Measurements from ENCODE around the gene HAO1. TPM values are rescaled to one million over a fixed set of nuclear protein-coding genes. Genes with fewer than 3 reads are reported as not detected.

HAO1 gene
- total and polyA plus RNA-seq, 2 of the 13 experiments (the other 11 are each of a cell fraction or from before 2014, with no cell fraction given), result 0.03 TPM; not detected in 1

- FAIRE-seq (no peak), DNase-seq (ENCODE audit: low spot score) (peak; percentile 31), ATAC-seq (peak; percentile 91)
- no peaks in the 10 kb centered on the region for H3K27me3 ChIP-seq (ENCODE audit: control insufficient read depth in 1 of 2, insufficient read depth in 2 of 2, low read length in 2 of 2)
- no peak overlapping the region for H3K27ac ChIP-seq (ENCODE audit: extremely low read length, insufficient read depth, low read length)
- H4K20me1 ChIP-seq (ENCODE audit: insufficient read depth, low read length), result no peaks in the 10 kb centered on the region
- no peak overlapping the region for H3K4me2 ChIP-seq (ENCODE audit: low read depth, low read length)
- H3K4me1 ChIP-seq (ENCODE audit: insufficient read depth, low read length), result peaks cover 20% of the 10 kb centered on the region
- H3K36me3 ChIP-seq (replicated peaks in 1 of 2; ENCODE audit: control insufficient read depth in 1 of 2, insufficient read depth in 2 of 2, low read length in 2 of 2), result no peaks in the 10 kb centered on the region
- H3K79me2 ChIP-seq (ENCODE audit: insufficient read depth, low read length), result no peaks in the 10 kb centered on the region
- intact Hi-C loops (cut with micrococcal nuclease; ENCODE audit: unreplicated experiment), result no loop called here
- no peak overlapping the region for H3K4me3 ChIP-seq (replicated peaks in 1 of 3; ENCODE audit: insufficient read depth in 1 of 3, low read depth in 2 of 3, low read length in 3 of 3)
- no TSS peak for BruUV-seq (replicated peaks)
- no peak overlapping the region for H2AFZ ChIP-seq (ENCODE audit: low read length)
- ChIA-PET POLR2A (no interaction called here), CTCF (ENCODE audit: low intra/inter-chr PET ratio, low total read pairs) (no interaction called here)
- no peak overlapping the region for H3K9ac ChIP-seq (ENCODE audit: insufficient read depth, low read depth, low read length)
- in situ Hi-C loops (cut with HindIII; ENCODE audit: extremely low pct_ligation_motif_present, low pct_unique_long_range_greater_than_20kb), result no loop called here
- WGBS (ENCODE audit: low lambda C conversion rate), result 2% methylated on average over 5 of the region's 5 CpGs
- no peaks in the 10 kb centered on the region for H3K9me3 ChIP-seq (ENCODE audit: low read length)
- TF ChIP-seq EP300 (IDR thresholded peaks at IDR 0.05; ENCODE audit: low read depth in 2 of 2, low read length in 2 of 2) (peak in 1 of 2 experiments; percentile 21; a peak in 1 of 4 replicates), EP300 (CRISPR knock-in tag; IDR thresholded peaks at IDR 0.05; ENCODE audit: borderline replicate concordance) (no peak), RFX1 (IDR thresholded peaks at IDR 0.05) (peak; percentile 32), ZNF282 (IDR thresholded peaks at IDR 0.05; ENCODE audit: partially characterized antibody) (no peak), ZNF18 (CRISPR knock-in tag; IDR thresholded peaks at IDR 0.05; ENCODE audit: insufficient replicate concordance) (no peak), ERF (CRISPR knock-in tag; IDR thresholded peaks at IDR 0.05) (no peak), FOXP4 (CRISPR knock-in tag; IDR thresholded peaks at IDR 0.05) (peak; percentile 44; the same call in 1 of the 2 replicates), TCF7 (IDR thresholded peaks at IDR 0.05; ENCODE audit: low read depth) (0 out of 2 replicates have a peak, but pooled peaks have one; percentile 27), ZNF253 (CRISPR knock-in tag; IDR thresholded peaks at IDR 0.05; ENCODE audit: borderline replicate concordance) (no peak), MAZ (IDR thresholded peaks at IDR 0.05; ENCODE audit: borderline replicate concordance, low read depth, low read length) (no peak), MAZ (CRISPR knock-in tag; IDR thresholded peaks at IDR 0.05; ENCODE audit: low read depth) (no peak), HNF4A (CRISPR knock-in tag; IDR thresholded peaks at IDR 0.05) (0 out of 2 replicates have a peak, but pooled peaks have one; percentile 11), TRAFD1 (CRISPR knock-in tag; IDR thresholded peaks at IDR 0.05; ENCODE audit: borderline replicate concordance) (no peak), ZBTB4 (CRISPR knock-in tag; IDR thresholded peaks at IDR 0.05; ENCODE audit: borderline replicate concordance) (no peak), YEATS2 (CRISPR knock-in tag; IDR thresholded peaks at IDR 0.05; ENCODE audit: borderline replicate concordance) (no peak), SRSF1 (optimal IDR thresholded peaks at IDR 0.05; ENCODE audit: low read depth, low read length) (no peak), FOXP1 (IDR thresholded peaks at IDR 0.05) (no peak), FOXP1 (CRISPR knock-in tag; IDR thresholded peaks at IDR 0.05) (peak; percentile 66; the same call in 1 of the 2 replicates)
Observed at GRCh38 chr20:7879883-7880282, 60.4 kb downstream of the HAO1 start.
